GM23338 (cell line): ENCODE results near the gene RBKS. TPM values are rescaled to one million over a fixed set of nuclear protein-coding genes. Genes with fewer than 3 reads are reported as not detected.

ENCODE experiments used
- ATAC-seq: fragments of 200-7000 bp; cut with Tn5 transposase; 3 replicates; pipeline ENCODE4 v1.9.1; 2020
- DNase-seq: peaks from one replicate; pipeline ENCODE4 v3.0.0-alpha.2; 2015; ENCODE audit warnings: low spot score
- H2AFZ ChIP-seq: fragments of 200-600 bp; sonication (generic); 2 replicates; pipeline ENCODE4 v1.8.0; 2016; ENCODE audit warnings: antibody characterized with exemption, mild to moderate bottlenecking, moderate library complexity
- H3F3A ChIP-seq: fragments of 200-600 bp; sonication (generic); replicated peaks from 2 replicates; pipeline ENCODE4 v1.8.0; 2017; ENCODE audit warnings: antibody characterized with exemption, mixed run types, low read depth
- H3K27ac ChIP-seq: fragments of 200-600 bp; sonication (generic); 2 replicates; pipeline ENCODE4 v1.6.1; 2016; ENCODE audit warnings: low read depth
- H3K27me3 ChIP-seq: fragments of 200-600 bp; sonication (generic); 2 replicates; pipeline ENCODE4 v1.8.0; 2016; ENCODE audit warnings: mild to moderate bottlenecking, mixed run types, moderate library complexity; ENCODE audit not compliant: insufficient read depth
- H3K36me3 ChIP-seq: fragments of 200-600 bp; sonication (generic); 2 replicates; pipeline ENCODE4 v1.8.0; 2016; ENCODE audit warnings: mild to moderate bottlenecking; ENCODE audit not compliant: insufficient read depth
- H3K4me1 ChIP-seq: fragments of 200-600 bp; sonication (generic); 2 replicates; pipeline ENCODE4 v1.8.0; 2016; ENCODE audit warnings: mild to moderate bottlenecking, moderate library complexity; ENCODE audit not compliant: insufficient read depth
- H3K4me2 ChIP-seq: fragments of 200-600 bp; sonication (generic); 2 replicates; pipeline ENCODE4 v1.7.1; 2017; ENCODE audit warnings: mixed run types
- H3K4me3 ChIP-seq: fragments of 200-600 bp; sonication (generic); 2 replicates; pipeline ENCODE4 v1.6.1; 2016; ENCODE audit warnings: mixed run types
- H3K79me2 ChIP-seq: fragments of 200-600 bp; sonication (generic); replicated peaks from 2 replicates; pipeline ENCODE4 v1.8.0; 2017; ENCODE audit warnings: mild to moderate bottlenecking; ENCODE audit not compliant: insufficient read depth
- H3K9me2 ChIP-seq: fragments of 200-600 bp; sonication (generic); 2 replicates; pipeline ENCODE4 v1.8.0; 2017; ENCODE audit not compliant: insufficient read depth
- H4K20me1 ChIP-seq: fragments of 200-600 bp; sonication (generic); replicated peaks from 2 replicates; pipeline ENCODE4 v1.8.0; 2017; ENCODE audit warnings: mild to moderate bottlenecking; ENCODE audit not compliant: insufficient read depth
- H3K27ac Mint-ChIP-seq: 2 replicates; pipeline ENCODE4 v1.8.0; 2020; ENCODE audit warnings: inconsistent platforms, mild to moderate bottlenecking, moderate library complexity, mixed read lengths
- H3K27me3 Mint-ChIP-seq: 3 replicates; pipeline ENCODE4 v1.8.0; 2022; ENCODE audit warnings: low read depth, mild to moderate bottlenecking, moderate library complexity, mixed read lengths, inconsistent platforms; ENCODE audit not compliant: insufficient read depth, poor library complexity
- H3K36me3 Mint-ChIP-seq: 3 replicates; pipeline ENCODE4 v1.8.0; 2021; ENCODE audit warnings: low read depth, mild to moderate bottlenecking, inconsistent platforms, moderate library complexity, mixed read lengths
- H3K4me1 Mint-ChIP-seq: 3 replicates; pipeline ENCODE4 v1.8.0; 2020; ENCODE audit warnings: mild to moderate bottlenecking, inconsistent platforms, mixed read lengths
- H3K4me3 Mint-ChIP-seq: 3 replicates; pipeline ENCODE4 v1.8.0; 2021; ENCODE audit warnings: moderate library complexity, mild to moderate bottlenecking, inconsistent platforms, mixed read lengths
- H3K9me3 Mint-ChIP-seq: 3 replicates; pipeline ENCODE4 v1.8.0; 2020; ENCODE audit warnings: moderate library complexity, mild to moderate bottlenecking, inconsistent platforms, mixed read lengths
- CREB1 ChIP-seq: fragments of 250-450 bp; sonication (Bioruptor Pico); IDR thresholded peaks from 2 replicates; pipeline ENCODE4 v1.5.0; 2020; ENCODE audit warnings: low read depth, mild to moderate bottlenecking, moderate library complexity
- CTCF ChIP-seq, 2 experiments: fragments of 200-600 bp in 1 of 2; sonication (generic) in 1 of 2; conservative IDR thresholded peaks; 2 replicates each; pipeline versions ENCODE4 v1.5.1 to v1.6.1; 2016 to 2017; ENCODE audit warnings: antibody characterized with exemption in 2 of 2, low read depth in 2 of 2, mild to moderate bottlenecking in 2 of 2, moderate library complexity in 1 of 2
- ETS1 ChIP-seq: IDR thresholded peaks from 2 replicates; pipeline ENCODE4 v1.6.1; 2016; ENCODE audit warnings: antibody characterized with exemption
- EZH2 ChIP-seq: fragments of 200-600 bp; sonication (generic); IDR thresholded peaks from one replicate; pipeline ENCODE4 v1.8.0; 2017; ENCODE audit warnings: antibody characterized with exemption, mild to moderate bottlenecking, low read depth; ENCODE audit not compliant: unreplicated experiment
- EZH2phosphoT487 ChIP-seq: fragments of 200-600 bp; sonication (generic); IDR thresholded peaks from one replicate; pipeline ENCODE4 v1.8.1; 2018; ENCODE audit warnings: antibody characterized with exemption; ENCODE audit not compliant: unreplicated experiment
- REST ChIP-seq: IDR thresholded peaks from one replicate; pipeline ENCODE4 v1.6.1; 2018; ENCODE audit warnings: antibody characterized with exemption; ENCODE audit not compliant: unreplicated experiment
- STAT1 ChIP-seq: IDR thresholded peaks from one replicate; pipeline ENCODE4 v1.6.1; 2016; ENCODE audit warnings: antibody characterized with exemption; ENCODE audit not compliant: unreplicated experiment
- ZNF114 ChIP-seq: fragments of 250-450 bp; sonication (Bioruptor Pico); IDR thresholded peaks from 2 replicates; pipeline ENCODE4 v1.5.0; 2020; ENCODE audit warnings: mild to moderate bottlenecking, moderate library complexity
- ZNF331 ChIP-seq: fragments of 250-450 bp; sonication (Bioruptor Pico); IDR thresholded peaks from 2 replicates; pipeline ENCODE4 v1.5.0; 2020; ENCODE audit warnings: low read depth, mild to moderate bottlenecking, moderate library complexity
- polyA plus RNA-seq: library from polyadenylated mRNA; unstranded; fragments of >200 nt; fragmentation: Nextera tagmentation; extraction: Ambion mirVana; gene quantifications from 2 replicates; pipeline ENCODE4 v1.2.1, GENCODE V29; 2016
- total RNA-seq: library from RNA; depleted of rRNA; stranded (reverse); fragments of >200 nt; shearing (Covaris generic); gene quantifications from 2 replicates; pipeline ENCODE4 v1.2.3, GENCODE V29; 2014

The RBKS gene
- total and polyA plus RNA-seq, 2 experiments from 2014 or later = 1.3 to 1.5 TPM

GRCh38 chr2:27773959-27774358 lies 116.2 kb downstream of the RBKS start (continued):
- TF ChIP-seq REST = no peak
- no peak for TF ChIP-seq ZNF331 (CRISPR knock-in tag)
- TF ChIP-seq CREB1 = no peak
- no peak for TF ChIP-seq CTCF (conservative IDR thresholded peaks at IDR 0.05; ENCODE audit: low read depth in 2 of 2)

- Histone ChIP-seq H3K9me2 (no peaks in the 10 kb centered on the region), H3K4me1 (peaks cover 11% of the 10 kb centered on the region; the same call in 1 of the 2 replicates), H3K27me3 (no peaks in the 10 kb centered on the region), H3K4me3 (peak overlapping the region; percentile 91), H3F3A (0 out of 2 replicates have a peak, but pooled peaks cover 3% of the 10 kb centered on the region), H3K4me2 (peak overlapping the region; percentile 96), H3K36me3 (no peaks in the 10 kb centered on the region), H3K79me2 (peaks cover 60% of the 10 kb centered on the region), H3K27ac (no peak overlapping the region), H4K20me1 (peaks cover 24% of the 10 kb centered on the region), H2AFZ (no peak overlapping the region)
- Mint-ChIP-seq H3K9me3 (no peaks in the 10 kb centered on the region), H3K4me3 (peak overlapping the region; percentile 98), H3K27ac (0 out of 2 replicates have a peak overlapping the region, but pooled peaks have one; percentile 3), H3K36me3 (peaks cover 5% of the 10 kb centered on the region; the same call in 2 of the 3 replicates), H3K27me3 (peaks cover 15% of the 10 kb centered on the region), H3K4me1 (peaks cover 19% of the 10 kb centered on the region; the same call in 2 of the 3 replicates)
- no peak for DNase-seq
- TF ChIP-seq EZH2phosphoT487 (no peak), ZNF114 (CRISPR knock-in tag) (no peak), STAT1 (no peak), REST (no peak), CTCF (conservative IDR thresholded peaks at IDR 0.05; ENCODE audit: low read depth in 2 of 2) (no peak), EZH2 (no peak), ETS1 (no peak)
- ATAC-seq = no peak
Measured at GRCh38 chr2:27772804-27773203, 117.4 kb downstream of the RBKS start.
